ENCODE measurements around the gene ARHGAP20.

The ARHGAP20 gene

DNA sequence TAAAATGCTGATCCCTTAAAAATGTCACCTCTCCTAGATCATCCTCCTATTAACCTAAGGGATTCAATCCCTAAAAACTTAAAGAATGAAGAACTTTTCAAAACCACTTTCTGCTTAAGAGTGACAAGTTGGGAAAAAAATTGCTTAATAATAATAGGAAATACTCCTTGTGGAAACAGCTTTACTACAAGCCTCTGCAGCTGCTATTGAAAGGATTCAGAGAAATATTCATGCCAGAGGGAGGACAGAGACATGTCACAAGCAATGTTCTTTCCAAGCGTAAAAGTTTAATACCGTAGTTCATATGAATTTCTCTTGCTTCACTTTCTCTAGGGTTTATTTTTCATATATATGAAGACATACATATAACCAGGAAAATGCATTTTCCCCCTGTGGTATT lies 98.2 kb downstream of the ARHGAP20 start:
- DNase-seq (ENCODE audit: low read depth in 2 of 2), result no peak

DNA sequence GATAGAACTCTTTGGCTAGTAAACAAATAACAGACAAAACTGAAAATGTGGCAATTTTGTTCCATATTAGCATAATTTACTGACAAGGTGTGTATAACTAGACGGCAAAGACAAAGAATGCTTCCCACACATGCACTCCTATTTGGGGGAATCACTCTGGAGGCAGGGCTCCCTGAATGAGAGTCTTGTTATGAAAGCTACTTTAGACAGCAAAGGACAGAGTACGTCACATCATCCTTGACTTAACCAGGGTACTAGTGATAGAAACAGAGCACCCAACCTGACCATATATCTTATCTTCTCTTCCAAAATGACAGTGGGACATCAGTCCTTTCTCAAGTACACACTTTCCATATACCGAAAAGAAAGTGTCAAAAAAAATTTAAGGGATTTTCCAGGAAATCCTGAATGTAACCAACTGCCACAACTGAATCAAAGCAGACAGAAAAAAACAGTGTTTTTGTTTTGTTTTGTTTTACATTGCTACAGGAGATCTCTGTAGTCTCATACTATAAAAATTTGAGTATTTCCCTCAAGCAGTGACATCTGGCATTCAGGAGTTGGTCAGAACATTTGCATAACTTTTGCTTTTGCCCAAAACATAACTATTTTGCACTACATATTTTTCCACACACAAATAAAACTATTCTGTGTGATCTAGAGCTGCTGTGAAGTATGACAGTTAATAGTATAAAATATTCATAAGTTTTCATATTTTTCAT lies 98.9 kb downstream of the ARHGAP20 start:
- DNase-seq (ENCODE audit: low read depth in 2 of 2), result no peak

DNA sequence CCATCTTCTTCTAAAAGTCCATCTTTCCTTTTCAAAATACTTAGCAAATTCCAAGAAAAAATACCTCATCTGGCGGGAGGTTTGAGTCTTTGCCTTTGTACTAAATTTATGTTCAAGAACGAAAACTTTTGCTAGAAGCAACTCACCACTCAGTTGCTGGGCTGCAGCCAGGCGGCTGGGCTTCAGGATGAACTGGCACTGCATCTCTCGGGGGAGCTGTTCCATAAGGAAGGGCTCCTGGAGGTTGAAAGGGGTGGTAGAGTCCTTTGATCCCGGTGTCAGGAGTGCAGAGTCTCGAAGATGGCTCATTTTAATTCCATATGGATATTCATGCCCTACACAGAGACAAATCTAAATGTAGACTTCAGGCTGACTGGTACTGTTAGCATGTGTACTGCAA lies 105.8 kb downstream of the ARHGAP20 start:
- no peak for DNase-seq (ENCODE audit: low read depth in 2 of 2)

DNA sequence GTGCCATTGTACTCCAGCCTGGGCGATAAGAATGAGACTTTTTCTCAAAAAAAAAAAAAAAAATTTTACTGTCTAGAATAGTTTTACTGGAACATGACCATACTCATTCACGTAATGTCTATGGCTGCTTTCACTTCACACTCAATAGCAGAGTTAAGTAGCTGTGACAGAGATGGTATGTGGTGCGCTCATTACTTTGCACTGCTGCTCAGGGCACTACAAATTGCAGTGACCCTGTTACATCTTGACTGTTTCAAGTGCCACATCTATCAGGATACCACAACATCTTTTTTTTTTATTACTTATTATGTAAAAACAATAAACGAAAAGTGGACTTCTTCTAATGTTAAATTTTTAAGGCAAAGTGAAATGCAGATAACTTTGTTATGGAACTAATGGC lies 110.3 kb downstream of the ARHGAP20 start:
- DNase-seq (ENCODE audit: low read depth in 2 of 2), result no peak

GRCh38 chr11:110600322-110600721 lies 111.9 kb downstream of the ARHGAP20 start:
- DNase-seq (ENCODE audit: low read depth in 2 of 2), result no peak

DNA sequence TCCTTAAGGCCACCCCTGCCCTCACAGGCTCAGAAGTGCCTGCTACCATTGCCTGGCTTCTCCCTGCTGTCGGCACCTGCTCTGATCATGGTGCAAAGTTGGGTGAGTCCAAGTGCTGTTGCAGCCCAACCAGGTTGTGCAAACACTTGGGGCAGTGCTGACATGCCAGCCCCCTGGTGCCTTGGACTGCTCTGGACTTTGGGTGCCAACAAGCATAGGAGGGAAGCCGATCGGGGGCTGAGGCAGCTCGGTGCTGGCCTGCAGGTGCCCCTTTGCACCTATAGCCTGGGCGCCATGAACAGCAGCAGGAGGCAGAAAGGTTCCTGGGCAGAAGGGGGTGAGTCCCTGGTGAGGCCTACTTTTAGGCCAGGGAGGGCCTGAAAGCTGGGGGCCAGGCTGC lies 113.0 kb downstream of the ARHGAP20 start:
- DNase-seq (ENCODE audit: low read depth in 2 of 2), result no peak

DNA sequence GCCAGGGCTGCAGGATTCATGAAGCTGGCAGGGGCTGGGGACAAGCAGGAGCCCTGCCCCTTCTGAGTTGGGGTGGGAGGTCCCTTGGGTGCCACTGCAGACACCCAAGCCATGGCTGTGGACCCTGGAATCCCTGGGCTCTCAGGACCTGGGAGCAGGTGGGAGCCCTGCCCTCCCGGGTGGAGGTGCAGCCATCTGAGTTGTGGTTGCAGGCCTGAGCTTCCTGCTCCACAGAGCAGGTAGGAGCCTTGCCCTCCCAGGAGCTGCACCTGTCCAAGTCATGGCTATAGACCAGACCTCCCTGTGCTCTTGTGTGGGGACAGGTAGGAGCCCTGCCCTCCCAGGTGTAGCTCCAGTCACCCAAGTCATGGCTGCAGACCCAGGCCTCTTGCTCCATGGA lies 113.5 kb downstream of the ARHGAP20 start:
- DNase-seq (ENCODE audit: low read depth in 2 of 2), result no peak

- DNase-seq (ENCODE audit: low read depth in 2 of 2), result no peak
These were observed 124.3 kb downstream of the ARHGAP20 start for GRCh38 chr11:110587972-110588371.

DNA sequence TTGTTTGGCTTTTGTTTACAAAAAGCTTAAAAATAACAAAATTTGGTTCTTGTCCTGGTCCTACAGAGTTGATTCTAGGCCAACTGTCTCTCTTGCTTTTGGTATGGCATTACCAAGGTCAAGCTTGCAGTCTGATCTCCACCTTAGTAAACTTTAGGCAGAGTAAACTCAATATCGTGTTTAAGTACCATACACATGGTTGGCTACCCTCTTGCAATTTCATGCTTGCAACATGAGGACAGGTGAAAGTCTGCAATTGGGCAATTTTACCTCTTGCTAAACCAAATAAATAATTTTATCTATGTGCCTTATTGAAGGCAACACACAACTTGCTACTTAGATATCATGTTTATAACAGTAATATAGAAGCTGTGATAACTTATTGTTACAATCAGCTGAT lies 125.1 kb downstream of the ARHGAP20 start:
- no peak for DNase-seq (ENCODE audit: low read depth in 2 of 2)

GRCh38 chr11:110584150-110584549 lies 128.1 kb downstream of the ARHGAP20 start:
- no peak for DNase-seq (ENCODE audit: low read depth in 2 of 2)

DNA sequence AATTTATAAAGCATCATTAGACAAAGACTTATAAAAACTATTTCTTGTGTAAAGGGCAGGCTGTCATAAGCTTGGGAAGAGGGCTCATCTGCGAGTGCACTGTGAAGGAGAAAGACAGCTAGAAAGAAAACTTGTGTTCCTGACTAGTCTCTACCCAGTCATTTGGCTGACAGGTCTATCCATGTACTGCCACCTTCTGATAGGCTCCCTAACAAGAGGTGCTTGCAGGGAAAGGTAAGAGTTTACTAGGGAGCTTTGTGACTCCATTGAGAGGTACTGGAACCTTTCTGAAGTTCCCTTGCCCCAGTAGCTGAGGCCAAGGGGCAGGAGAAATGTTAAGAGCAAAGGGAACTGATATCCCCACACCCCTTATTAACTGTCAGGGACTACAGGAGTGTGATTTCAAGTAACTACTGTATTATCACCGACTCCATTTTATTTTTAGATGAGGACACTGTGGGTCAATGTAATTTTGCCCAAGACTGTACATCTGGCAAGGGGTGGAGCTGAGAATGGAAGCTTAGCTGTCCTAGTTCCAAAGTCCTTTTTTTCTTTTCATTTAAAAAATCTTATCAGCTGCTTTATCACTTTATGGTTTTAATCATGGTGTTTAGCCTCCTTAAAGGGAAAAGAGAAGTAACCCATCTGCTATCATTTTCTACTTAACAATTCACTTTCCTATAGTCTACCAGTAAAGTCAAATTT lies 129.4 kb downstream of the ARHGAP20 start:
- no peak for DNase-seq (ENCODE audit: low read depth in 2 of 2)

DNA sequence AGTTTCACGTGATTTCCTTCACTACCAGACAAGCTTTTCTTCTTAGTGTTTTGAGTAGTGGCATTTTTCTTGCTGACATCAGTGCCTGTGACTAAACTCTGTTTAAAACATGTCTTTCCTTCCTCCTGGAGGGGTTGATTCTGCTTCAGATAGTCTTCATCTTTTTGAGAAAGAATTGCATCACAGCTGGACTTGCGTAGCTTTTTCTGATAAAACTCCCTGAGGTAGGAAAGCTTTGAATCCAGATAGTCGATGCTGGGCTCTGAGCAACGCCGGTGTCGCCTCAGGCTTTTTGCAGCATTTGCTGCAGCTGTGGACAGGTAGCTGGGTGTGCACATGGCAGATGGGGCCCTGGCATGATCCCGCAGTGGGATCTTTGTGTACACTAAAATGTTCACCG lies 131.7 kb downstream of the ARHGAP20 start:
- DNase-seq (ENCODE audit: low read depth in 2 of 2), result no peak

DNA sequence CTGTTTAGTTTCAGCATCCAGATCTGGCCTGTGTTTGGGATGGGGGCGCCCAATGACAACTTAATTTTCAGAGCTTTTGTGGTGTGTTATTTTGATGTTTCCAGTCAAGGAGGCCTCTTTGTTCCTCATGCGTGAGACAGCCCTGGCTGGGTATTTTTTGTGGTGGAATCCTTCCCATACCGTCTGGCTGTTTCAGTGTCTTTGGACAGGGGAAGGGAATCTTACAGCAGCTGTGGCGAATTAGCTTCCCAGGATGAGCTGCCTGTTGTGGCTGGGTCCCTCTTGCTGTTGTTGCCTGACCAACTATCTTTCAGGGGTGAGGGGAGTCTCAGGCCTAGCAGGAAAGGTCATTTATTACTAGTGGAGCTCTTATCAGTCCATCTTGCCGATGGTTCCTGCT lies 138.8 kb downstream of the ARHGAP20 start:
- no peak for DNase-seq (ENCODE audit: low read depth in 2 of 2)

DNA sequence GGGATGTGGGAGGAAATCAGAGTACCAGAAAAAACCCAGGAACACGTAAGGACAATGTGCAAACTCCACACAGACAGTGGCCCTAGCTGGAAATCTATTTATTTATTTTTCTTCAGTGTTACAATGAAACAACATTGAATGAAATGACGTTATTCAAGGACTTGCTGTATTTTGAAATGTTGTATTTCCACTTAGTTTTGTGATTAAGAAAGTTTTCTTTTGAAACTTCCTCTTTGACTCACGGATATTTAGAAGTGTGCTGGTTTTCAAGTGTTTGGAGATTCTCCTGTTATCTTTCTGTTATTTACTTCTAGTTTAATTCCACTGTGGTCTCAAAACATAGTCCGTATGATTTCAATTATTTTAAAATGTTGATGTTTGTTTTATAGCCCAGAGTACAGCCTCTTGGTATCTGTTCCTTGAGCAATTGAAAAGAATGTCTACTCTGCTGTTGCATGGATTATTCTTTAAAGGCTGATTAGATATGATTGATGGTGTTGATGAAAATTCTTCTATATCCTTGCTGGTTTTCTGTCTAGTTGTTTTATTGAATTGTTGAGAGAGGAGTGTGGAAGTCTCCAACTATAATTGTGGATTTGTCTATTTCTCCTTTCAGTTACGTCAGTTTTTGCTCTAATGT lies 141.0 kb downstream of the ARHGAP20 start:
- no peak for DNase-seq (ENCODE audit: low read depth in 2 of 2)

GRCh38 chr11:110566577-110566976 lies 145.7 kb downstream of the ARHGAP20 start:
- no peak for DNase-seq (ENCODE audit: low read depth in 2 of 2)

DNA sequence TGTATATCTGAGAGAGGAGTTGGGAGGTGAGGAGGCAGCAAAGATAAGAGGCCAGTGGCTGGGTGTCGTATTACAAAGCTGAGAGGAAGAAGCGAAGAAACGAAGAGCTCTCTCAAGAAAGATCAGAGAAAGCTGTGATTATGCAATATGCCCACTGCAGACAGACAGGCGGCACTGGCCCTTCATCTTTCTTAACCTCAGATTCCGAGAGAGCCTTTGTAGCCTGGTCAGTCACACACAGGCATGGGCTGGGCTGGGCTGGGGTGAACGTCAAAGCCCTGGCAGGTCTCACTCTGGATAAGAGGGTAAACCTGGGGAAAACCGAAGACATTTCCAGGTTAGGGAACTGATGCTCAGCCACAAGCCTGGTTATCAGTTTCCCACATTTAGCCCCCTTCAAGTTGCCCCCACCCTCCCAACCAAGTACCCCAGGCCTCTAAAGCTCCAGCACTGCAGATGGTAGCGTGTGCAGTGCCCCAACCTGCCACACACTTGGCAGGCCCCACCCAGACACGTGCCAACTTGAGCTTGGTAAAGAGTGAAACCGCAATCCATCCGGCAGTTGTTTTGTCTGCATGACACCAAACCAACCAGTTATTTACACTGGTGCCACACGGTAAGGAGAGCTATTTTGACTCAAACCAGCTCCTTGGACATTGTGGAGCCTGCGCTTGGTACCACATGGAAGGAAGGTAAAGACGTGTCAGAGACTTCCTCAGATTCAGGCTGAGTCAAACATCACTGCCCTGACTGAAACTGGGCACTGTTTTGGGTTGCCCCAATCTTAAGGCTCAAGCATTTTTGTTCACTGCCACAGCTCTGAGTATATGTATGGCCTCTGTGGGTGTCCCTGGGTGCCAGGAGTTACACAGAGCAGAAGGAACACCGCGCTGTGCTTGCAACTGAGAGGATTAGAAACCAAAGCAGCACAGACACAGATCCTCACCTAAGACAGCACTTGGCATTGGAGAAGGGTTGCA lies 146.6 kb downstream of the ARHGAP20 start:
- DNase-seq (ENCODE audit: low read depth in 2 of 2), result no peak

DNA sequence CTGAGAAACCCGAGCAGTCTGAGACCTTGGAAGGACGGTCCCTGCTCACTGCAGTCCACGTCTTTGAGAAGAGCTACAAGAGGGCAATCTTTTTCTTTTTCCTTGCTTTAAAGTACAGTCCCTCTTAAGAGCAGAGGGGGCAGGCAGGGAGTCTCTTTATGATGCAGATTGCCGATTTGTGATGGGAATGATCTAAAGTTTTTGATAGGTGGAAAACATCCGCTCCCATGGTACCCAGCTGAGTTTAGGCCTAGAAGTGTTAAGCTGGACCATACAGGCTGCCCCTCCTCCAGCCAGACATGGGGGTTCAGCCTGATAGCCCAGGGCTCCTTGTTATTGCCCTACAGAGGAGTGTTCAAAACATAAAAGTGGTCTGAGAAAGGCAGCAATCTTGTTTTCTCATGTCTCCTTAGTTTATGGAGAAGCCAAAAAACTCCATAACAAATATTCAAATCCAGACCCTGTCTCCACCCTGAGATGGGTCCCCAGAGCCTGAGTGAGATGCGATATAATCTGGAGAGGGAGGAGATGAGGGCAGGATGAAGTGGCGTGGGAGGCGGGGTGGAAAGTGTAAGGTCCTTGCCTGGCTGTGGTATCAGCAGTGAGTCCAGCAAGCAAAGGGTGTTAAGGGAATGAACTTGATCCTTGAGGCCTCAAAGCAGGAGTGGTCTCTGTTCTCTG lies 147.4 kb downstream of the ARHGAP20 start:
- no peak for DNase-seq (ENCODE audit: low read depth in 2 of 2)

DNA sequence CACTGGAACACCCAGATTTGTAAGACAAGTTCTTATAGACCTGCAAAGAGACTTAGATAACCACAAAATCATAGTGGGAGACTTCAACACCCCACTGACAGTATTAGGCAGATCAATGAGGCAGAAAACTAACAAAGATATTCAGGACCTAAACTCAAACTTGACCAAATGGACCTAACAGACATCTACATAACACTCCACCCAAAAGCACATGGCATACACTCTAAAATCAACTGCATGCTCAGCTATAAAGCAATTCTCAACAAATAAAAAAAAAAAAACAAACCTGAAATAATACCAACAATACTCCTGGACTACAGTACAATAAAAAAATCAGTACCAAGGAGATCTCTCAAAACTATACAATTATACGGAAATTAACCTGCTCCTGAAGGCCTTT lies 167.5 kb downstream of the ARHGAP20 start:
- no peak for DNase-seq (ENCODE audit: low read depth in 2 of 2)

GRCh38 chr11:110538154-110538553 lies 174.1 kb downstream of the ARHGAP20 start:
- no peak for DNase-seq (ENCODE audit: low read depth in 2 of 2)

GRCh38 chr11:110530900-110531741 lies 181.1 kb downstream of the ARHGAP20 start:
- DNase-seq (ENCODE audit: low read depth in 2 of 2), result no peak

All from stimulated activated CD8-positive, alpha-beta memory T cell treated with anti-CD3 and anti-CD28 coated beads, Interleukin-2, amount 100 ng/mL, for 1 hour (primary cell).